ENCODE results near the gene SERHL2.

The SERHL2 gene

DNA sequence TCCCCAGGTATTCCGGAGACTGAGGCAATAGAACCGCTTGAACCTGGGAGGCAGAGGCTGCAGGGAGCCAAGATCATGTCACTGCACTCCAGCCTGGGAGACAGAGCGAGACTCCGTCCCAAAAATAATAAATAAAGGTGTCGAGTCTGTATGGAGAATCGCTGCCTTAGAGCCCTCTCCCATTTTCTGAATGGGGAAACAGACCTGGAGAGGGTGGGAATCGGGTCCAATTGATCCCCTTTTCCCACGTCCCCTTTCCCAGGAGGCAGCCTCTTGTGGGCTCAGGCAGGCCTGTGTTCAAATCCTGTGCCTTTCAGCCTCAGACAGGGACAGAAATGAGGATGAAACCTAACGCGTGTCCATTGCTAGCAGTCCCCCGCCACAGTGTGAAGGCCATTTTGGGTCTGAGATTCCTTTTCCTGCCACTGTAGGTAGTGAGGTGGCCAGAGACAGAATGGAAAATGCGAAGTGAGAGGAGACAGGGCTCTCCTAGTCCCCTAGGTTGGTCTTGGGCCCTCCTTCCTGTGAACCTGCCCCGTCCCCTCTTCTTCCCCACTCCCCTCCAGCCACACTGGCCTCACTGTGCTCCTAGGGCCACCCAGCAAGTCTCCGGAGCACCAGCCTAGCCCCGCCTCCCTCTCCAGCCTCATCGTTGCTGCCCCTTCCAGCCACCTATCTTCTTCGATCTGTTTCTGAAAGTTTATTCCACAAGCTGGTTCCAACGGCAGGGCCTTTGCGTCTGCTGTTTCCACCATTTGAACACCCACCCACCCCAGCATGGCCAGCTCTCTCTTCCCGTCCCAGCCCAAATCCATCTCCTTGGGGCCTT, 63.6 kb downstream of the SERHL2 start:
- no peak for DNase-seq (ENCODE audit: low read depth)
- TF ChIP-seq, protein P1, sequence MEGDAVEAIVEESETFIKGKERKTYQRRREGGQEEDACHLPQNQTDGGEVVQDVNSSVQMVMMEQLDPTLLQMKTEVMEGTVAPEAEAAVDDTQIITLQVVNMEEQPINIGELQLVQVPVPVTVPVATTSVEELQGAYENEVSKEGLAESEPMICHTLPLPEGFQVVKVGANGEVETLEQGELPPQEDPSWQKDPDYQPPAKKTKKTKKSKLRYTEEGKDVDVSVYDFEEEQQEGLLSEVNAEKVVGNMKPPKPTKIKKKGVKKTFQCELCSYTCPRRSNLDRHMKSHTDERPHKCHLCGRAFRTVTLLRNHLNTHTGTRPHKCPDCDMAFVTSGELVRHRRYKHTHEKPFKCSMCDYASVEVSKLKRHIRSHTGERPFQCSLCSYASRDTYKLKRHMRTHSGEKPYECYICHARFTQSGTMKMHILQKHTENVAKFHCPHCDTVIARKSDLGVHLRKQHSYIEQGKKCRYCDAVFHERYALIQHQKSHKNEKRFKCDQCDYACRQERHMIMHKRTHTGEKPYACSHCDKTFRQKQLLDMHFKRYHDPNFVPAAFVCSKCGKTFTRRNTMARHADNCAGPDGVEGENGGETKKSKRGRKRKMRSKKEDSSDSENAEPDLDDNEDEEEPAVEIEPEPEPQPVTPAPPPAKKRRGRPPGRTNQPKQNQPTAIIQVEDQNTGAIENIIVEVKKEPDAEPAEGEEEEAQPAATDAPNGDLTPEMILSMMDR (conservative IDR thresholded peaks at IDR 0.05; ENCODE audit: low read depth, low read length) = no peak
- no peak overlapping the region for H3K4me3 ChIP-seq (ENCODE audit: low read depth, low read length)

DNA sequence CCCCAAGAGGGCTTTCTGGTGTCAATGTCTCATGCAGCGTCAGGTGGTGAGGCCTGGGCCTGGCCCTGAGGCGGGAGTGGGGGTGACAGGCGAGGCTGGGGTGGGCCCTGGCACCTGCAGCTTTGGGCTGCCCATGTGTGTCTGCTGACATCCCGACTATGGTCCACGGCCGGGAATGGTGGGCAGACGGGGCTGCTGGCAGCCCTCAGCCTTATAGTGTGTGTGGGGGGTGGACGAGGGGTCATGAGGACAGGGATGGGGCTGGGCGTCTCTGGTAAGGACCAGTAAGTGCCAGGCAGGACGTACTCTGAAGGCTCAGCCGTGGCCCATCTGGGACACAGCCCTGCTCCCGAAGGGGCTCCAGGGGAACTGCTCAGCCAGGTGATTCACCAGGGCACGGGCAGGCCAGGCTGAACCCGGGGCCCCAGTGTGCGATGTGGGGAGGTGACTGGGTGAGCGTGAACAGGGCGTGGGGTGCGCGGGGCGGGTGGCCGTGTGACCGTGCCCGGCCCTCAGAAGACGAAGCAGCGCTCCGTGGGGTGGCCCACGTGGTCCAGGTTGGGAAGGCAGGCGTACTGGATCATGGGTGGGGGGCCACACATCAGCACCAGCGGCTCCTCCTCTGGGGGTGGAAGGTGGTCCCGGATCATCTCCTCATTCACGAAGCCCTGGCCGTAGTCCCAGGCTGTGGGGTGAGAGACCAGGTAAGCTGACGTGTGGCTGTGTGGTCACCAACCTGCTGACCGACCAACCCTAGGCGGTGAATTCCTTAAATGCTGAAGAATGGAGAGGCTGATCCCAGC, 65.7 kb downstream of the SERHL2 start:
- no peak overlapping the region for H3K4me3 ChIP-seq (ENCODE audit: low read depth, low read length)
- no peak for DNase-seq (ENCODE audit: low read depth)
- TF ChIP-seq, protein P1 (conservative IDR thresholded peaks at IDR 0.05; ENCODE audit: low read depth, low read length) = no peak

DNA sequence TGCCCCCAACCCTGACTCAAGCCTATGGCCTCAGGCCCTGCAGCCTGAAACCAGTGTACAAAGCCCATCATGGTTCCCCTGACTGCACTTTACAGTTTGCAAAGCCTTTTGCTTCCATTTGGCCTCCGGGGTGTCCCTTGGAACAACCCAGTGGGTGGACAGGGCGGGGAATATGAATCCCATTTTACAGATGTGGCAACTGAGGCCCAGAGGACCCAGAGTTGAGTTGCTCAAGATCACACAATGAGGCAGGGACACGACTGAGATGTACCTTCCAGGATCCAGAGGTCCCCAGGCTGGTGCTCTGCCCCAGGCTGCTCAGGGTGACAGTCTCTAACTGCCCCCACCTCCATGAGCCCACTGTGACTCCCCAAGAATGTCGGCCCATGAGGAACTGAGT, 66.3 kb downstream of the SERHL2 start:
- no peak overlapping the region for H3K4me3 ChIP-seq (ENCODE audit: low read depth, low read length)
- DNase-seq (ENCODE audit: low read depth) = no peak
- TF ChIP-seq, protein P1 (conservative IDR thresholded peaks at IDR 0.05; ENCODE audit: low read depth, low read length) = no peak

DNA sequence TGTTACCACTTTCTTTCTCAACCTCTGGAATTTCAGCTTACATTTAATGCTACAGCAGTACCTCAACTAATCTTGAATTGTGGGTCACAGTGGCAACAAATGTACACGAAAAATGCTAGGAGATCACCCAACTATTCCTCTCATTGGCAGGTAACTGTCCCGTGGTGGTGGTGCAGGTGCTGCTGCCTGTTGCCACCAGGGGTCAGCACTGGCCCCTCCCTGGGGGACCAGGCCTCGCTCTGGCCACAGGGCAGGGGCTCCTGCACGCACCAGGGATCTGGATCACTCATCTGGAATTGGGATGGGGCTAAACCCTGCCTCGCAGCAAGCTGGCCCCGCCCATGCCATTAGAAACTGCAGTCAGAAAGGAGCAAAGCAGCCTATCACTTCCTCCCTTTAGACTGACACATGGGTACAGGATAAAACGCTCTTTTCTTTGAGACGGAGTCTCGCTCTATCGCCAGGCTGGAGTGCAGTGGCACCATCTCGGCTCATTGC, 67.8 kb downstream of the SERHL2 start:
- no peak overlapping the region for H3K4me3 ChIP-seq (ENCODE audit: low read depth, low read length)
- TF ChIP-seq, protein P1 (conservative IDR thresholded peaks at IDR 0.05; ENCODE audit: low read depth, low read length) = peak; percentile 95
- DNase-seq (ENCODE audit: low read depth) = peak; percentile 68

DNA sequence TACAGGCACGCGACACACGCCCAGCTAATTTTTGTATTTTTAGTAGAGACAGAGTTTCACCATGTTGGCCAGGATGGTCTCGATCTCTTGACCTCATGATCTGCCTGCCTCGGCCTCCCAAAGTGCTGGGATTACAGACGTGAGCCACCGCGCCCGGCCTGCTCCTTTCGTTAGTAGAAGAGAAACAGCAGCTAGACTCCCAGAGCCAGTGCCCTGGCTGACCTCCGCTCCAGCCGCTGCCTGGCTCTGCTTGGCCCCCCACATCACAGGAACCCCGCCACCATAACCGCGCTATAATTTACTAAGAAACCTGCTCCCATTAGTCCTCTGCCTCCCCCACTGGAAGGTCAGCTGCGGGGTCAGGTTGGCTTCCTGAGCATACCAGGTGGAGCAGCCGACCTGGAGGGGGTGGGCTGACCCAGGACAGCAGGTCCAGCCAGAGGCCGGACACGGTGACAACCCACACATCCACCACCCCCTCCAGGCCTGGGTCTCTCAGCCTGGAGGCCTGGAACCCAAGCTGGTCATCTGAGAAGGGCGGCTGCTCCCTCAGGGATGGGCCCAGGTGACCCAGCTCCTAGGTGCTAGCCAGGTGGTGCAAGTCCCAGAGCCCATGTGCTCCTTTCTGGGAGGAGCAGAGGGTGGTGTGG, 68.4 kb downstream of the SERHL2 start:
- DNase-seq (ENCODE audit: low read depth) = no peak
- H3K4me3 ChIP-seq (ENCODE audit: low read depth, low read length) = no peak overlapping the region
- TF ChIP-seq, protein P1 (conservative IDR thresholded peaks at IDR 0.05; ENCODE audit: low read depth, low read length) = no peak

DNA sequence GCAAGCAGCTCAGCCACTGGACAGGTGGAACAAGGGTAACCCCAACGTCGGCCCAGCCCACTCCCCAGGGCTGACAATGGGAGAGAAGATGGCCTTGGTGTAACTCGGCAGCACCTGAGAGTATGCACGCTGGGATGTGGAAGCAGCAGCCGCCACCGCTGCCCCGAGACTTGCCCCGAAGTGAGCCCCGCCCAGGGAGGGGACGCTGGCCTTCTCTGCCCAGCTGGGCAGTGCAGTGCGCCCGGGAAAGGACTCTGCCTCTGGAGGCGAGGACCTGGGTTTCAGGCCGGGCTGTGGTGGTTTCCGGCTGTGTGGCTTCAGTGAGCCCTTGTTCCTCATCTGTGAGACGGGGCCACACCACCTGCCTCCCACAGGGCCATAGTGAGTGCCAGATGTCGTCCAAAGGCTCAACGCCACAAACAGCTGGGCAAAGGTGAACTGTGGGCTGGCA, 69.6 kb downstream of the SERHL2 start:
- no peak for DNase-seq (ENCODE audit: low read depth)
- TF ChIP-seq, protein P1 (conservative IDR thresholded peaks at IDR 0.05; ENCODE audit: low read depth, low read length) = no peak
- no peak overlapping the region for H3K4me3 ChIP-seq (ENCODE audit: low read depth, low read length)

Measured in choroid plexus epithelial cell (primary cell).